ENCODE data around the gene MEGF10. TPM values are rescaled to one million over a fixed set of nuclear protein-coding genes. Genes with fewer than 3 reads are reported as not detected.
A peak's percentile ranks its signal among the peaks of the same experiment; 100 is the strongest.
"Not testable (repeated sequence)": the region's sequence is repeated elsewhere in the genome, so short reads cannot be mapped to it uniquely, and the experiment has no call there.

MEGF10 gene
- total RNA-seq, 3 donors from 2014 or later (not counting 1 experiment from before 2014, with no cell fraction given) = 1.4 TPM; not detected in 2

GRCh38 chr5:127313847-127314473 is 23.4 kb downstream of the MEGF10 start:
- H3K4me3 ChIP-seq (ENCODE audit: low read length) = no peak overlapping the region
- H3K4me3 Mint-ChIP-seq = no peak overlapping the region

DNA sequence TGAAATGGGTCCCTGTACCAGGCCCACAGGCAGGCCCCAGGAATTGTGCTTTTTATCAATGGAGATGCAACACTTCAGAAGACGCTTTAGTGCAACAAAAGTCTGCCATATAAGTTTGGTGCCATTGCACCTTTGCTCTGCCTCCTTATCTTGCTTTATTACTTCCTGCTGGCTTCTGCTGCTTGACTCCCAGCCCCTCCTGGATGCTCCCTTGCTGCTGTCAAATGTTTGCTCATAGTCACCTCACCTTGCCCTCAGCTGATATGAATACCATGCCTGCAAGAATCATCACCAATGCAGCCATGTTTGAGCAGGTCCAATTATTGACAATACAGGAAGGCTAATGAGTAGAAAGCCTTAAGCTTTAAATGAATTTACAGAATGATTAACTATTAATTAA is 25.4 kb downstream of the MEGF10 start:
- no peak overlapping the region for H3K27ac Mint-ChIP-seq

More at GRCh38 chr5:127313847-127314473, 23.4 kb downstream of the MEGF10 start:
- Mint-ChIP-seq H3K36me3 (no peaks in the 10 kb centered on the region), H3K27me3 (ENCODE audit: low read depth in 2 of 2) (peaks cover 6 to 13% of the 10 kb centered on the region in 2 donors), H3K4me1 (no peaks in the 10 kb centered on the region), H3K27ac (no peak overlapping the region), H3K9me3 (no peaks in the 10 kb centered on the region)
- Histone ChIP-seq H3K27ac (ENCODE audit: low read length) (no peak overlapping the region), H3K9me3 (ENCODE audit: control insufficient read depth, insufficient read depth, low read length) (no peaks in the 10 kb centered on the region), H3K4me1 (ENCODE audit: control insufficient read depth, insufficient read depth, low read length) (no peaks in the 10 kb centered on the region), H3K36me3 (ENCODE audit: control insufficient read depth, insufficient read depth, low read length) (no peaks in the 10 kb centered on the region), H3K27me3 (ENCODE audit: control insufficient read depth, insufficient read depth, low read length) (no peaks in the 10 kb centered on the region)
- ATAC-seq (peak; percentile 73 to 85 (median 82)), DNase-seq (peak; percentile 43 to 76)
- intact Hi-C loops (cut with micrococcal nuclease) = loop anchor here (1.0 kb wide), 3 partner anchors 476 to 658 kb away; no protein-coding TSS in a partner anchor
- peak; percentile 82 for TF ChIP-seq CTCF (IDR thresholded peaks at IDR 0.05)
- 49% methylated on average over 7 of the region's 7 CpGs for whole genome bisulfite sequencing (ENCODE audit: insufficient coverage)

DNA sequence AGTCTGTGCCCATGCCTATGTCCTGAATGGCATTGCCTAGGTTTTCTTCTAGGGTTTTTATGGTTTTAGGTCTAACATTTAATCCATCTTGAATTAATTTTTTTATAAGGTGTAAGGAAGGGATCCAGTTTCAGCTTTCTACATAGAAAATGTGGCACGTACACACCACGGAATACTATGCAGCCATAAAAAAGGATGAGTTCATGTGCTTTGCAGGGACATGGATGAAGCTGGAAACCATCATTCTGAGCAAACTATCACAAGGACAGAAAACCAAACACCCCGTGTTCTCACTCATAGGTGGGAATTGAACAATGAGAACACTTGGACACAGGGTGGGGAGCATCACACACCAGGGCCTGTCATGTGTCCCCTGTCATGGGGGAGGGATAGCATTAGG is 26.8 kb downstream of the MEGF10 start:
- H3K4me3 ChIP-seq (ENCODE audit: low read length); H3K27ac ChIP-seq (ENCODE audit: low read length); H3K9me3 ChIP-seq (ENCODE audit: control insufficient read depth, insufficient read depth, low read length); intact Hi-C loops (cut with micrococcal nuclease); H3K4me1 ChIP-seq (ENCODE audit: control insufficient read depth, insufficient read depth, low read length); DNase-seq; H3K36me3 Mint-ChIP-seq; H3K36me3 ChIP-seq (ENCODE audit: control insufficient read depth, insufficient read depth, low read length); H3K4me3 Mint-ChIP-seq; H3K27me3 ChIP-seq (ENCODE audit: control insufficient read depth, insufficient read depth, low read length); H3K27me3 Mint-ChIP-seq (ENCODE audit: low read depth in 2 of 2); H3K9me3 Mint-ChIP-seq; ATAC-seq; H3K27ac Mint-ChIP-seq: not testable (repeated sequence)
- WGBS (ENCODE audit: insufficient coverage) = 97% methylated on average over 3 of the region's 3 CpGs
- H3K4me1 Mint-ChIP-seq = peaks cover 21% of the 10 kb centered on the region in 2 donors

More for the DNA sequence above, 25.4 kb downstream of the MEGF10 start:
- DNase-seq (no peak), ATAC-seq (no peak)
- no peak overlapping the region for H3K4me3 ChIP-seq (ENCODE audit: low read length)
- no peak overlapping the region for H3K27ac ChIP-seq (ENCODE audit: low read length)
- WGBS (ENCODE audit: insufficient coverage) = 85% methylated on average over 1 of the region's 1 CpG
- H3K4me1 ChIP-seq (ENCODE audit: control insufficient read depth, insufficient read depth, low read length) = peaks cover 5% of the 10 kb centered on the region
- intact Hi-C loops (cut with micrococcal nuclease) = no loop called here
- H3K9me3 Mint-ChIP-seq = no peaks in the 10 kb centered on the region
- no peak overlapping the region for H3K4me3 Mint-ChIP-seq
- TF ChIP-seq CTCF (IDR thresholded peaks at IDR 0.05) = no peak
- H3K36me3 ChIP-seq (ENCODE audit: control insufficient read depth, insufficient read depth, low read length) = no peaks in the 10 kb centered on the region
- peaks cover 0 to 4% of the 10 kb centered on the region in 2 donors for H3K27me3 Mint-ChIP-seq (ENCODE audit: low read depth in 2 of 2)
- no peaks in the 10 kb centered on the region for H3K9me3 ChIP-seq (ENCODE audit: control insufficient read depth, insufficient read depth, low read length)
- no peaks in the 10 kb centered on the region for H3K36me3 Mint-ChIP-seq
- peaks cover 11 to 12% of the 10 kb centered on the region in 2 donors for H3K4me1 Mint-ChIP-seq
- no peaks in the 10 kb centered on the region for H3K27me3 ChIP-seq (ENCODE audit: control insufficient read depth, insufficient read depth, low read length)

- H3K9me3 Mint-ChIP-seq = no peaks in the 10 kb centered on the region
- Histone ChIP-seq H3K27ac (ENCODE audit: low read length) (no peak overlapping the region), H3K27me3 (ENCODE audit: control insufficient read depth, insufficient read depth, low read length) (no peaks in the 10 kb centered on the region), H3K4me3 (ENCODE audit: low read length) (no peak overlapping the region), H3K9me3 (ENCODE audit: control insufficient read depth, insufficient read depth, low read length) (no peaks in the 10 kb centered on the region), H3K36me3 (ENCODE audit: control insufficient read depth, insufficient read depth, low read length) (no peaks in the 10 kb centered on the region), H3K4me1 (ENCODE audit: control insufficient read depth, insufficient read depth, low read length) (peaks cover 9% of the 10 kb centered on the region)
- no peak for TF ChIP-seq CTCF (IDR thresholded peaks at IDR 0.05)
- DNase-seq (no peak), ATAC-seq (peak in 2 of 3 donors; percentile 57 to 75)
- H3K4me1 Mint-ChIP-seq = peaks cover 22% of the 10 kb centered on the region in 2 donors
- peak overlapping the region; percentile 59 to 81 for H3K27ac Mint-ChIP-seq
- WGBS (ENCODE audit: insufficient coverage) = 4% methylated on average over 3 of the region's 5 CpGs
- no peaks in the 10 kb centered on the region for H3K36me3 Mint-ChIP-seq
- H3K4me3 Mint-ChIP-seq = peak overlapping the region; percentile 49
- H3K27me3 Mint-ChIP-seq (ENCODE audit: low read depth in 2 of 2) = no peaks in the 10 kb centered on the region
- intact Hi-C loops (cut with micrococcal nuclease) = no loop called here
These were observed 29.7 kb downstream of the MEGF10 start for GRCh38 chr5:127320032-127320965.
